Measurements from ENCODE around the gene ZNF408. TPM values are rescaled to one million over a fixed set of nuclear protein-coding genes. Genes with fewer than 3 reads are reported as not detected.

ZNF408 gene
- total and polyA plus RNA-seq, 2 of the 13 experiments (the other 11 are each of a cell fraction or from before 2014, with no cell fraction given), result 11.2 to 12.5 TPM

DNA sequence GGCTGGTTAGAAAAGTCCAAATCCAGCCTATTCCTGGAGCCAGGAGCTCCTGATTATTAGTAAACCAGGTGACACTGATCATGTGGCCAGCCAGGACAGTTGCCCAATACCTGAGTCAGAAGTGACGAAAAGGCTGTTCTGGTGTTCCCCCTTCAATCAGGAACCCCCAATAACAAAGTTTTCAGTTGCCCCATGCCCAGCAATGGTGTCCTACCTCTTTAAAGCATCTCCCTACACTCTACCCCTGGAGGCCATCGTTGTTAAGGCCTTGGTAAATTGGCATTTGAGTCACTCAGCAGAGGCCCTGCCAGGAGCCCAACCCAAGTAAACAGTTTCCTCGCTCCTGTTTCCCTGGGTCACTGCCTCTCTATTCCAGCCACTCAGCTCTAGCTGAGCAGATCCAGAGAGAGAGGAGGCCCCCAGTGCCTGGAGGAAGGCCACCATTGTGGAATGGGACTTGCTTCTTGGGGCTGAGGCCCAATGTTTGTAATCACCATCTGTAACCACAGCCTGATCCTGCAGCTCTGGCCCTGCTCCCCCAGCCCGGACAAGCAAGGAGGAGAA, 25.5 kb upstream of the ZNF408 start (continued):
- TF ChIP-seq ZNF350 (CRISPR knock-in tag; IDR thresholded peaks at IDR 0.05; ENCODE audit: borderline replicate concordance, low read depth) (no peak), SRSF1 (optimal IDR thresholded peaks at IDR 0.05; ENCODE audit: low read depth, low read length) (no peak), DR1 (CRISPR knock-in tag; IDR thresholded peaks at IDR 0.05) (0 out of 2 replicates have a peak, but pooled peaks have one; percentile 40), ZNF256 (CRISPR knock-in tag; conservative IDR thresholded peaks at IDR 0.05) (no peak), ASH2L (IDR thresholded peaks at IDR 0.05; ENCODE audit: insufficient read length, low read depth, low read length) (peak; percentile 21), ZNF674 (CRISPR knock-in tag; IDR thresholded peaks at IDR 0.05; ENCODE audit: low read depth) (no peak), ZNF383 (CRISPR knock-in tag; IDR thresholded peaks at IDR 0.05; ENCODE audit: borderline replicate concordance) (no peak), ZNF781 (CRISPR knock-in tag; IDR thresholded peaks at IDR 0.05; ENCODE audit: borderline replicate concordance, not compliant biosample characterization) (no peak), ATRX (CRISPR knock-in tag; IDR thresholded peaks at IDR 0.05; ENCODE audit: borderline replicate concordance) (no peak), MAX (IDR thresholded peaks at IDR 0.05) (peak; percentile 8; the same call in 1 of the 2 replicates), ZNF543 (CRISPR knock-in tag; IDR thresholded peaks at IDR 0.05) (no peak), CEBPB (IDR thresholded peaks at IDR 0.05; ENCODE audit: borderline replicate concordance, low read depth, low read length) (peak; percentile 88), KLF13 (CRISPR knock-in tag; IDR thresholded peaks at IDR 0.05) (no peak), NFATC3 (CRISPR knock-in tag; IDR thresholded peaks at IDR 0.05) (no peak), TSC22D2 (CRISPR knock-in tag; IDR thresholded peaks at IDR 0.05; ENCODE audit: borderline replicate concordance) (no peak), SP4 (CRISPR knock-in tag; IDR thresholded peaks at IDR 0.05) (no peak), ELF3 (CRISPR knock-in tag; IDR thresholded peaks at IDR 0.05) (no peak), HMG20B (CRISPR knock-in tag; conservative IDR thresholded peaks at IDR 0.05) (no peak), ZSCAN22 (CRISPR knock-in tag; IDR thresholded peaks at IDR 0.05) (no peak), ZBTB34 (CRISPR knock-in tag; IDR thresholded peaks at IDR 0.05) (no peak), ZNF737 (CRISPR knock-in tag; IDR thresholded peaks at IDR 0.05; ENCODE audit: borderline replicate concordance) (no peak), SALL1 (CRISPR knock-in tag; IDR thresholded peaks at IDR 0.05) (0 out of 2 replicates have a peak, but pooled peaks have one; percentile 12)
- TF ChIP-seq, protein P1, sequence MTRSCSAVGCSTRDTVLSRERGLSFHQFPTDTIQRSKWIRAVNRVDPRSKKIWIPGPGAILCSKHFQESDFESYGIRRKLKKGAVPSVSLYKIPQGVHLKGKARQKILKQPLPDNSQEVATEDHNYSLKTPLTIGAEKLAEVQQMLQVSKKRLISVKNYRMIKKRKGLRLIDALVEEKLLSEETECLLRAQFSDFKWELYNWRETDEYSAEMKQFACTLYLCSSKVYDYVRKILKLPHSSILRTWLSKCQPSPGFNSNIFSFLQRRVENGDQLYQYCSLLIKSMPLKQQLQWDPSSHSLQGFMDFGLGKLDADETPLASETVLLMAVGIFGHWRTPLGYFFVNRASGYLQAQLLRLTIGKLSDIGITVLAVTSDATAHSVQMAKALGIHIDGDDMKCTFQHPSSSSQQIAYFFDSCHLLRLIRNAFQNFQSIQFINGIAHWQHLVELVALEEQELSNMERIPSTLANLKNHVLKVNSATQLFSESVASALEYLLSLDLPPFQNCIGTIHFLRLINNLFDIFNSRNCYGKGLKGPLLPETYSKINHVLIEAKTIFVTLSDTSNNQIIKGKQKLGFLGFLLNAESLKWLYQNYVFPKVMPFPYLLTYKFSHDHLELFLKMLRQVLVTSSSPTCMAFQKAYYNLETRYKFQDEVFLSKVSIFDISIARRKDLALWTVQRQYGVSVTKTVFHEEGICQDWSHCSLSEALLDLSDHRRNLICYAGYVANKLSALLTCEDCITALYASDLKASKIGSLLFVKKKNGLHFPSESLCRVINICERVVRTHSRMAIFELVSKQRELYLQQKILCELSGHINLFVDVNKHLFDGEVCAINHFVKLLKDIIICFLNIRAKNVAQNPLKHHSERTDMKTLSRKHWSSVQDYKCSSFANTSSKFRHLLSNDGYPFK (CRISPR knock-in tag; IDR thresholded peaks at IDR 0.05; ENCODE audit: borderline replicate concordance), result 0 out of 2 replicates have a peak, but pooled peaks have one; percentile 19
- TF ChIP-seq, protein P2, sequence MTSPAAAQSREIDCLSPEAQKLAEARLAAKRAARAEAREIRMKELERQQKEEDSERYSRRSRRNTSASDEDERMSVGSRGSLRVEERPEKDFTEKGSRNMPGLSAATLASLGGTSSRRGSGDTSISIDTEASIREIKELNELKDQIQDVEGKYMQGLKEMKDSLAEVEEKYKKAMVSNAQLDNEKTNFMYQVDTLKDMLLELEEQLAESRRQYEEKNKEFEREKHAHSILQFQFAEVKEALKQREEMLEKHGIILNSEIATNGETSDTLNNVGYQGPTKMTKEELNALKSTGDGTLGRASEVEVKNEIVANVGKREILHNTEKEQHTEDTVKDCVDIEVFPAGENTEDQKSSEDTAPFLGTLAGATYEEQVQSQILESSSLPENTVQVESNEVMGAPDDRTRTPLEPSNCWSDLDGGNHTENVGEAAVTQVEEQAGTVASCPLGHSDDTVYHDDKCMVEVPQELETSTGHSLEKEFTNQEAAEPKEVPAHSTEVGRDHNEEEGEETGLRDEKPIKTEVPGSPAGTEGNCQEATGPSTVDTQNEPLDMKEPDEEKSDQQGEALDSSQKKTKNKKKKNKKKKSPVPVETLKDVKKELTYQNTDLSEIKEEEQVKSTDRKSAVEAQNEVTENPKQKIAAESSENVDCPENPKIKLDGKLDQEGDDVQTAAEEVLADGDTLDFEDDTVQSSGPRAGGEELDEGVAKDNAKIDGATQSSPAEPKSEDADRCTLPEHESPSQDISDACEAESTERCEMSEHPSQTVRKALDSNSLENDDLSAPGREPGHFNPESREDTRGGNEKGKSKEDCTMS (CRISPR knock-in tag; conservative IDR thresholded peaks at IDR 0.05), result no peak
